CD4-positive, alpha-beta T cell treated with Interferon gamma for 1 hour (primary cell): ENCODE measurements around the gene SAMD1.

Experiments used
- DNase-seq: peaks from one replicate; pipeline ENCODE4 v3.0.0-alpha.2; 2020

The SAMD1 gene

DNA sequence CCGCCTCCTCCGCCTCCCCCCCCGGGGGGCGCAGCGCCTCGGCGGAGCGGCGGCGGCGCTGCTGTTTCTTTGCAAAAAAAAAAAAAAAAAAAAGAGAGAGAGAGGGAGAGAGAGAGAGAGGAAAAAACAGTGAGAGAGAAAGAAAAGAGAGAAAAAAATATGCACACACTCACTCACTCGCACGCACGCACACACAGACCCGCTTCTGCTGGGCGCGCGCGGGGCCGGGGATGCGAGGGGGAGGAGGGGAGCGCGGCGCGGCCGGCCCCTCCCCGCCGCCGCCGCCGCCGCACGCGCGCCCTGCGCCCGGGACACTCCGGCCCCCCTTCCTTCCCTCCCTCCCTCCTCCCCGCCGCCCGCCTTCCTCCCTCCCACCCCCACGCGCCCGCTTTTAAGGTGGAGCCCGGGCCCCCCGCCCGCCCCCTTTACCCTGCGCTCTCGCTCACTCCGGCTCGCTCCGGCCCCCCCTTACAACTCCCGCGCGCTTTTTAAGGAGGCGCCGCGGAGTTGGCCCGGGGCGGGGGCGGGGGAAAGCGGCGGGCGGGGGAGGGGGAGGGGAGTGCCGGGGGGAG lies at the start of gene SAMD1:
TSS of gene SAMD1 (minus strand) at position 243 of the 572 bp plus-strand sequence.
- DNase-seq = peak; percentile 88

DNA sequence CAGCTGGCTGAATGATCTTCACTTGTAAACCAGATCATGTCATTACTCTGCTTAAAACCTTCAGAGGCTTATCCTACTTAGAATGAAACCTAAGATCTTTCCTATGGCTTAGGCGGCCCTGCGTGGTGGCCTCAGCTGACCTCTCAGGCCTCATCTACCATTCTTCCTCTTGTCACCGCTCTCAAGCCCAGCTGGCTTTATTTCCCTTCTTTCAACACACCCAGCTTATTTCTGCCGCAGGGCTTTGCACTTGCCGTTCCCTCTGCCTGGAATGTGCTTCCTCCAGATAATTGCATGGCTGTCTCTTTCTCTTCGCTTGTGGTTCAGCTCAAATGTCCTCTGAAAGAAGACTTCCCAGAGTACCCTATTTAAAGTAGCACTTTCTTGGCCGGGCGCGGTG lies 49.4 kb upstream of the SAMD1 start:
- no peak for DNase-seq

GRCh38 chr19:14138576-14139265 lies 48.2 kb upstream of the SAMD1 start:
- no peak for DNase-seq

DNA sequence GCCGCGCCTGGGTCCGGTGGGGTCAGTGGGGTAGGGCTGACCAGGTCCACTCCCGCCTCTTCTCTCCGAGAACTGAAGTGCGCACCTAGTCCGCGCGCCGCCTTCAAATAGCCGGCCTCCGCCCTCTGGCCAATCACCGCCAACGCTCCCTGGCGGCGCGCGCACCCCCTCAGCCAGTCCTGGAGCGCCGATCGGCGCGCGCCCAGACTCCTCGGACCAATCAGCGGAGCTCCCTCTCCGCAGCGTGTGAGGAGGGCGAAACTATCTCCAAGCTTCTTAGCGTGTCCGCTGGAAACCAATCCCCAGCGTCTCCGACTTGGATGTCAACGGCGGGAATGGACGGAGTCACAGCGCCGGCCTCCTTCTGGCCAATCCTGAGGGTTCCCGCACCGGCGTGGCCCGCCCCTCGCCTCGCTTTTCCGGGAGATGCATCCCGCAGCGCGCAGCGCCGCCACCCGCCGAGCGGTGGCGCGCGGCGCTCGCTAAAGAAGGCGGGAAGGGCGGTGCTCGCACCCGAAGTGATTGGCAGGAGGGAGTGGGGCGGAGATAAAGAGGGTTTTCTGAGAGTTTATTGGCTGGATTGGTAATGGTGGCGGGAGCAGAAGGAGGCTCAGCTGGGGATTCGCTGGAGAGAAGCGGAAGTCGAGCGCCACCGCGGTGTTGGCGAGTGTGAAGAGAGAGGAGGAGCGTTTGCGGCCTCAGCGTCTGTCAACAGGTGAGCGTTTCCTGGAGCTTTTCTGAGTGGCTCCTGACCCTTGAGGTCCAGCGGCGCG lies 46.1 kb upstream of the SAMD1 start, which contains the start of gene ASF1B:
TSS of gene ASF1B (minus strand) at position 81 of the 773 bp plus-strand sequence. CDS start 133 bp downstream, outside the sequence.
- peak; percentile 99 for DNase-seq

DNA sequence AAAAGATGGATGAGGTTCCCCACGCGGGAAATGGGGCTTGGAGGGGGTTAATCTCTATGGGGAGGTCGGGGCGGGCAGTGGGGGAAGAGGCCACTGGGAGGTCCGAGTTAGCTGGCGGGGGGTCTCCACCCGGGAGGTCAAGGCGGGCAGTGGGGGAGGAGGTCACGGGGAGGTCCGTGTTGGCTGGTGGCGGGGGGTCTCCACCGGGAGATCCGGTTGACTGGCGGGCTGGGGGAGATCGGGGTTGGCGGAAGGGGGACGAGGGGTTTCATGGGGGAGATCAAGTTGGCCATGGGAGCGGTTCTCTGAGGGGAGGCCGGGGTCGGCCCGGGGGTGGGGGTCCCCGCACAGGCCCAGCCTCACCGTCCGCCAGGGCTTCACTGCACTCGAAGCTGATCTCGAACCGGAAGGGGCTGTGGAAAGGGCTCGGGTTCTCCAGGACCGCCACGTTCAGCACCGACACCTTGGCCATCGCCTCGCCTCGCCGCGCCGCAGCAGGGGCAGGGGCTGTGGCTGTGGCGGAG lies 45.5 kb upstream of the SAMD1 start:
- DNase-seq = no peak

GRCh38 chr19:14135355-14135754 lies 44.8 kb upstream of the SAMD1 start:
- DNase-seq = no peak

DNA sequence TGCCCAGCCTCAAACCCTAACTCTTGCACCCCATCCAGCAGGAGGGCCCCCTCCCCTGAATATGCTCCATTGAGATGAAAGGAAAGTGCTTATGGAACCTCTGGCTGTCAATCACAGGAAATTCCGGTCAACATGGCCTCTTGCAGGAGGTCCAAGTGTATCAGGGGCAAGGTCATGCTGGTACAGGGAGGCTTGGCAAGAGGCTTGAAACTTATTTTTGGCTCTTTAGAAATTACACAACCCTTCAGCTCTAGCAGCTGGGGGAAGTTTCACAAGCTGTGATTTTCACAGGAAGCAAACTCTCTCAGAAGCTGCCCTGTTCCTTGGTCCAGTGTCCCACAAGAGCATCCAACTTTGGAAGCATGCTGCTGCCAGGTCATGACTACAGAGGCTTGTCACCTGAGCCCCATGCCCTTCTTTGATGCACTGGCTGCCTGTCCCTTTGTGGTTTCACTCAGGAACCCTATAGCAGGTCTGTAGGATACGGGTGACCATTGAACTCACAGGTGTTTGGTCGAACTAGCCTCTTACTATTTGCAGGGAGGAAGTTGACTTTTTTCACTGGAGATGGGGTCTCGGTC lies 37.5 kb upstream of the SAMD1 start:
- DNase-seq = peak; percentile 30

DNA sequence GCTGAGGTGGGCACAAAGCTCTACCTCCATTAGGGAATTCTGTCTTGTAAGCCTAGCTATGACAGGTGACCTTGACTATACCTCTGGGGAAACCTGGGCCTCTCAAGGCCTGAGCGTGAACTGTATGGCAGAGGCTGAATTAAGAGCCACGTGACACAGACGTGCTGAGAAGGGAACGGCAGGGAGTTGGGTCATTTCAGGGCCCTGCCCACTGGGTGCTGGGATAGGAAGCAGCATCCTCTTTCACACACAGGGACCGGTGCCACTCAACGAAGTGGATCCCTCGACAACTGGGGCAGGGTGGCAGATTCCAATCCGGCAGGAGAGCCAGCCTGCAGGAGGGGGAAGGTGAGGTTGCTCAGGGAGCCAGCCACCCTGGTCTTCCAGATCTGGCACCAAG lies 36.6 kb upstream of the SAMD1 start:
- DNase-seq = peak; percentile 48

DNA sequence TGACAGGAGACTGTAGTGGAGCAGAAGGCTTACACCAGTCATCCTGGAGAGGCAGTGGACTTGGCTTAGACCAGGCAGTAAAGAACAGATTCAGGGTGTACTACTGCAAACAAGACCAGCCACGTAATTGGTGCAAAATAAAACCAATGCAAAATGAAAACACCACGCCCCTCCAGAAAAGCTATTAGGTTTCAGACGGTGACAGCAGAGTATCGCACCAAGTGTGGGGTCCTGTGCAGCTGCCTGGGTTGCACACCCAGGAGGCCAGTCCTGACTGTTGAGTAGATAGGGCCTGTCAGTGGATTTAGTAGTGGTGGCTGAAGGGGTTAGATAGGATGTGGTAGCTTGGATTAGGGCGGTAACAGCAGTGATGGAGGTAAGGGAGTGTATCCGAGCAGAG lies 32.4 kb upstream of the SAMD1 start:
- no peak for DNase-seq

- DNase-seq = no peak
These were observed 29.9 kb upstream of the SAMD1 start for GRCh38 chr19:14120497-14120780.

DNA sequence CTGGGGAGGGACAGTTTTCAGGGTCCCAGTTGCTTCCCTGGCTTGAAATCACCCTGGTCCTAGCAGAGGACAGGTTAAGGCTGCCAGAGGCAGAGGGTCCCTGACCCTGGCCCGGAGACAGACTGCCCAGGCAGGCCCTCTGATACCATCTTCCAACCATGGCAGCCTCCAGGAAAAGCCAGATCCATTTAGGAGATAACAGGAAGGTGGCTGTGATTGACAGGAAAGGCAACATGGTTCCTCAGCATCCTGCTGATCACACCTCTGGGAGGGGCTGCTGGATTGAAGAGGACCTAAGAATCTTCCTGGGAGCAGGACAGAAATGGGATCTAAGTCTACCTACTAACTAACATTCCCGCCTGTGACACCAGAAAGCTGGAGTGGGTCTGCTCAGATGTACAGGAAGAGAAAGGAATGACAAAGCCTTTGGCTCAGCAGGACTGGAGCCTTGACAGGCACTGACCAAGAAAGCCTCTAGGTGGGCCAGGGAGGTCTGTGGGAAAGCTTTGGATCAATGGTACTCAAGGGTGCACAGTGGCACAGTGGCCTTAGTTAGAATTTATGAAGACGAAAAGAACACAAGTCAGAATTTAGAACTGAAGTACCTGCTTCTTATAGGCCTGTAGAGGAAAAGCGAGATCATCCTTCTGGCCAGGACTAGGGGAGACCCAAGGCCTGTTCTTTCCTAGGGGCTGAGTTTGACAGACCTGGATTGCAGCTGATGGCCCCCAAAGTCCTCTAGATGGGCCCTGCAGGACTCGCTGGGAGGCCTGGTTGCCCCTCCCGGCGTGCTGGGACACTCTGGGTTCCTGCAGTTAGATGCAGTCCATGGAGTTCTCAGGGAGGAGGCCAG lies 29.3 kb upstream of the SAMD1 start:
- no peak for DNase-seq

DNA sequence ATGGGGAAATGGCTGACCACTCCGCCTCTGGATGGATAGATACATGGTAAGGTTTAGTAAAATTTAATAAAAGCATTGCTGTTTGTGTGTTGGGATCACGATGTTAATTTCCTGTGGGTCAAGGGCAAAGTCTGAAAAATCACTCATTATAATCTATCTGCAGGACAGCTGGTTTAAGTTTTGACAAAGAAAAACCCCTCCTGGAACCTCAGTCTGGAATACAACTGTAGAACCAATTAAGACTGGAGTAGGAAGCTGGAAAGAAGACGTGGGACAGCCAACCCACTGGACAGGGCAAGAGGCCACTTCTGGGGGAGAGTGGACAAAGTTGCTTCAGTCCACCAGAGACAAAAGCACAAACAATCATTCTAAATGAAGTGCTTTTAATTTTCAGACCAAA lies 28.6 kb upstream of the SAMD1 start:
- no peak for DNase-seq

DNA sequence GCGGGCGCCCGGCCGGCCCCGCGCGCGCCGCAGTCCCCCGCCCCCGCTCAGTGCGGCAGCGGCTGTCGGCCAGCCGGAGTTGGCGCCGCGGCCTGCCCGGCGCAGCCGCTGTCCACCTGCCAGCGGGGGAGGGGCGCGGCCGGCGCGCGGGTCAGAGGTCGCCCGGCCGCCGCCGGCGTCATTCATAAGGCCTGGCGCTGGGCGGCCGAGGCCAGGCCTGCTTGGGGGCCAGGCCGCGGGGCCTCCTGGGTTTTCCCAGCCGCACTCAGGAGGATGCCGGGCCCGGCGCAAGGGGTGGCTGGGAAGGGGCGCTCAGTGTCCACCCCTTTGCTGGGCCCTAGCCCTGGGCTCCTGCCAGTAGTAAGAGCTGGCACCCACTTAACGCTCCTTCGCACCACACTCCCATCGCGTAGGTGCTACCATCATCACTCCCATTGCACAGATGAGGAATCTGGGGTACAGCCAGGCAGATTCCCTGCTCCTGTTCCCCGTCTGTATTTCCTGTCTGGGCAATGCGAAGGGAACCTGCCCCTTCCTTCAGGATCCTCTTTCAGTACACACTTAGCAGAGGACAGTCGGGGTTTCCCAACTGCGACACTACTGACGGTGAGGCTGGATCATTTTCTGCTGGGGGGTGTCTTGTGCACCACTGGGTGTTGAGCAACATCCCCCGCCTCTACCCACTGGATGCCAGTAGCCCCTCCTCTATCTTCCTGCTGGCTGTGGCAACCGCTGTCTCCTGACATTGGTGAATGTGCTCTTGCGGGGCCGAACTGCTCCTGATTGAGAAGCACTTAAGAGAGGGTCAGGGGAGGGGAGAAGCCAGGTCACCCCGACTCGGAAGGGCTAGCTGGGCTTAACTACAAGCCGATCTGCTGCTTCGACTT lies 27.9 kb upstream of the SAMD1 start:
- DNase-seq = peak; percentile 83

GRCh38 chr19:14117668-14118164 lies 27.2 kb upstream of the SAMD1 start, which contains the start of gene PRKACA:
Gene PRKACA (minus strand): TSS chr19:14117762. CDS start chr19:14117547, 215 bp downstream.
- DNase-seq = peak; percentile 99

DNA sequence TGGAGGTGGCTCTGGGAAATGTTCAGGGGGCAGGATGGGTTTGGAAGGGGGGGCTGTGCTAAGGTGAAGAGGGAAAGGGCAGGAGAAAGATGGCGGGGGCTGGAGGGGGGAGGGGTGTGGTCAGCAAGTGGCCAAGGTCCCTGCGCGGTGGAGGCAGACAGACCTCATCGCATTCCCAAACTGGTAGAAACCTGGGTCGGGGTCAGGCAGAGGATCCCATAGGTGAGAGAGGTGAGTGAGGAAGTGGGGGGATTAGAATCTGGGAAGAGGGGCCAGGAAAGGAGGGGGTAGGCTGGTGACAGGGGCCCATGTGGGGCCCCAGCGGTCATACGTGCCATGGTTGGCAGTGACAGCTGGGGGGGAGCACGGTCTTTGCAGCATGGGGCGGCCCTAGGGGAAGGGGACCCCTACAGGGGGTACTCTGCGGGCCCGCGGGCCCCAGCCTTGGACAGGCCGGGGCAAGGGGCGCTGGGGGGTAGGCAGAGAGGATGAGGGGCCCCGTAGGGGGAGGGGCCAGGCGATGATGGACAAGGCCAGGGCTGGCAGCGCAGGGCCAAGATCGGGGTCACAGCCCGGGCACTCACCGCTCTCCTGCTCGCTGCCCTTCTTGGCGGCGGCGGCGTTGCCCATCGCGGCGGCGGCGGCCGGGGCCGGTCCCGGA lies 26.5 kb upstream of the SAMD1 start:
- no peak for DNase-seq

GRCh38 chr19:14116525-14116917 lies 26.0 kb upstream of the SAMD1 start:
- no peak for DNase-seq

GRCh38 chr19:14115756-14116155 lies 25.2 kb upstream of the SAMD1 start:
- DNase-seq = no peak

- DNase-seq = peak; percentile 63
These were observed 24.3 kb upstream of the SAMD1 start for GRCh38 chr19:14114854-14115253.

DNA sequence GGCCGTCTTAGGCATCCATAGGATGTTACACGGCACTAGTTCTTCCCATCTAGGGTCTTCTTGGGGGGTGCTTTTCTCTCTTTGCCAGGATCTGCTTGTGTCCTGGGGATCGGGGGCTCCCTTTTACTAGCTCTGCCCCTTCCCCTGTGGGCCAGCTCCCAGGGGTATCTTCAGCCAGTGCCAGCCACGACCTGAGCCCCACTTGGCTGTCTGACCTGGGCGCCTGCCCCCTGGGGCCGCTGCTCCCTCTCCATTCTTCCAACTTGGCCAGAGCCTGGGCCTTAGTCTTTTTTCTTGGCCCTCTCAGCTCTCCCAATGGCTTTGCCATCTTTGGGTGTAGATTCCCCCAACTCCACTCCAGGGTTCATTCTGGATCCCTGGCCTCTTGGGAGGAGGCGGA lies 23.9 kb upstream of the SAMD1 start:
- no peak for DNase-seq

DNA sequence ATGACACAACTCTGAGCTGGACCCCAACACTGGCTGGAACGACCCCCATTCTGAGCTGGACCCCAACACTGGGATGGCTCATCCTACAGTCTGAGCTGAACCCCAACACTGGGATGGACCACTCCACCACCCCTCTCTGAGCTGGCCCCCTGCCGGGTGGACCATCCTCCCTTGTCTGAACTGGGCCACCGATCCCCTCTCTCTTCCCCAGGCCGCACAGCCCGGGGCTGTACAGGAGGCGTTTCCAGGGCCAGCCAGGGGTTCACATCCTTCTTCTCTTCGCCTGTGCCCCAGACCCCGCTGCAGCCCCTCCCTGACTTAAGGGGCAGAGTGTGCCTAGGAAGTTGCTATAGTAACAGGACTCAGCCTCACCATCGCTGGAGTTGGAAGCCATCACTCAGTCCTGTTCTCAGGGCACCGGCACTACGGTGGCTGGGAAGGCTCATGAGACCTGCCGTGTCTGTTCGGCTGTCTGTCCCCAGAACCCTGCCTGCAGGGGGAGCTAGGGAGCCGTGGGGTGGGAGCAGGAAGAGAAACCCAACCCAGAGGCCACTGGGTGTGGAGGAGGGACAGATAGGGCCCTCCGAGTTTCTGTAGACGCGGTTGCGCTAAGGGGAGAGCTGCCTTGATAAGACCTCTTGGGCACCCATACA lies 23.3 kb upstream of the SAMD1 start:
- peak; percentile 40 for DNase-seq
